ENCODE results near the gene CZIB.

DNA sequence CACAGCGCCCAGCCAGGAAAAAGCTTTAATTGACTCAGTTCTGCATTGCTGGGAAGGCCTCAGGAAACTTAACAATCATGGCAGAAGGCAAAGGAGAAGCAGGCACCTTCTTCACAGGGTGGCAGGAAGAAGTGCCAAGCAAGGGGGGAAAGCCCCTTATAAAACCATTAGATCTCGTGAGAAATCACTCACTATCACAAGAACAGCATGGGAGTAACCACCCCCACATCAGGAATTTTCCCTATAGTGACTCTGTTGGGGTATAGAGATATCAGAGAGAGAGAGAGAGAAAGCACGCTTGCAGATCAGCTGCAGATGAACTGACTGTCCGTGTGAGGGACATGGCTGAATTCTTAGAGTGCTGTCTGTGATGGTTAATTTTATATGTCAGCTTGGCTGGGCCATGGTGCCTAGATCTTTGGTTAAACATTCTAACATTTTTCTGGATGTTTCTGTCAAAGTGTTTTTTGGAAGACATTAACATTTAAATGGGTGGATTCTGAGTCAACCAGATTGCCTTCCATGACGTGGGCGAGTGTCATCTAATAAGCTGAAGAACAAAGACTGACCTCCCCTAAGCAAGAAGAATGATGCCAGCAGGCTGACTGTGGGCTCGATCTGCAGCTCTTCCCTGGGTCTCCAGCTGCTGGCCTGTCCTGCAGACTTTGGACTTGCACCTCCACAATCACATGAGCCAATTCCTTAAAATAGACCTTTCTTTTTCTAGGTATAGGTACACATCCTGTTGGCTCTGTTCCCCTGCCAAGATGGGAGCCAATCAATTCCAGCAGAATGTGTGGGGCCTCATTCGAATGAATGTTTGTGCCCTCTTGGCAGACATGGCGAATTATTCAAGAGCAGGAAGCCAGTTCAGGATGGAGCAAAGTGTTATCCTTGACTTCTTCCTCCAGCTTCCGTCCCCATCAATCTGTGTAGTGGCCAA lies 45.2 kb downstream of the CZIB start:
- TF ChIP-seq POLR2AphosphoS5 (IDR thresholded peaks at IDR 0.05; ENCODE audit: low read depth, low read length), result no peak
- TF ChIP-seq POLR2A (IDR thresholded peaks at IDR 0.05; ENCODE audit: low read depth, low read length), result no peak

Measured in GM12892 (cell line).